Measurements from ENCODE around the gene MRPL52.
A peak's percentile ranks its signal among the peaks of the same experiment; 100 is the strongest.

The MRPL52 gene

GRCh38 chr14:22861651-22862050, 32.0 kb downstream of the MRPL52 start:
- TF ChIP-seq, protein P1, sequence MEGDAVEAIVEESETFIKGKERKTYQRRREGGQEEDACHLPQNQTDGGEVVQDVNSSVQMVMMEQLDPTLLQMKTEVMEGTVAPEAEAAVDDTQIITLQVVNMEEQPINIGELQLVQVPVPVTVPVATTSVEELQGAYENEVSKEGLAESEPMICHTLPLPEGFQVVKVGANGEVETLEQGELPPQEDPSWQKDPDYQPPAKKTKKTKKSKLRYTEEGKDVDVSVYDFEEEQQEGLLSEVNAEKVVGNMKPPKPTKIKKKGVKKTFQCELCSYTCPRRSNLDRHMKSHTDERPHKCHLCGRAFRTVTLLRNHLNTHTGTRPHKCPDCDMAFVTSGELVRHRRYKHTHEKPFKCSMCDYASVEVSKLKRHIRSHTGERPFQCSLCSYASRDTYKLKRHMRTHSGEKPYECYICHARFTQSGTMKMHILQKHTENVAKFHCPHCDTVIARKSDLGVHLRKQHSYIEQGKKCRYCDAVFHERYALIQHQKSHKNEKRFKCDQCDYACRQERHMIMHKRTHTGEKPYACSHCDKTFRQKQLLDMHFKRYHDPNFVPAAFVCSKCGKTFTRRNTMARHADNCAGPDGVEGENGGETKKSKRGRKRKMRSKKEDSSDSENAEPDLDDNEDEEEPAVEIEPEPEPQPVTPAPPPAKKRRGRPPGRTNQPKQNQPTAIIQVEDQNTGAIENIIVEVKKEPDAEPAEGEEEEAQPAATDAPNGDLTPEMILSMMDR (IDR thresholded peaks at IDR 0.05; ENCODE audit: low read depth, low read length), result no peak
- no peak for TF ChIP-seq MYC (IDR thresholded peaks at IDR 0.05; ENCODE audit: low read depth, low read length)
- TF ChIP-seq MAX (IDR thresholded peaks at IDR 0.05; ENCODE audit: low read depth, low read length), result no peak
- TF ChIP-seq POLR2A (IDR thresholded peaks at IDR 0.05; ENCODE audit: extremely low read depth, insufficient read length), result no peak
- DNase-seq (ENCODE audit: low read depth), result no peak
- H3K4me3 ChIP-seq (ENCODE audit: low read depth, low read length), result no peak overlapping the region

- DNase-seq (ENCODE audit: low read depth), result no peak
- TF ChIP-seq, protein P1 (IDR thresholded peaks at IDR 0.05; ENCODE audit: low read depth, low read length), result no peak
- TF ChIP-seq MAX (IDR thresholded peaks at IDR 0.05; ENCODE audit: low read depth, low read length), result no peak
- no peak overlapping the region for H3K4me3 ChIP-seq (ENCODE audit: low read depth, low read length)
Measured at GRCh38 chr14:22864979-22865378, 35.3 kb downstream of the MRPL52 start.

DNA sequence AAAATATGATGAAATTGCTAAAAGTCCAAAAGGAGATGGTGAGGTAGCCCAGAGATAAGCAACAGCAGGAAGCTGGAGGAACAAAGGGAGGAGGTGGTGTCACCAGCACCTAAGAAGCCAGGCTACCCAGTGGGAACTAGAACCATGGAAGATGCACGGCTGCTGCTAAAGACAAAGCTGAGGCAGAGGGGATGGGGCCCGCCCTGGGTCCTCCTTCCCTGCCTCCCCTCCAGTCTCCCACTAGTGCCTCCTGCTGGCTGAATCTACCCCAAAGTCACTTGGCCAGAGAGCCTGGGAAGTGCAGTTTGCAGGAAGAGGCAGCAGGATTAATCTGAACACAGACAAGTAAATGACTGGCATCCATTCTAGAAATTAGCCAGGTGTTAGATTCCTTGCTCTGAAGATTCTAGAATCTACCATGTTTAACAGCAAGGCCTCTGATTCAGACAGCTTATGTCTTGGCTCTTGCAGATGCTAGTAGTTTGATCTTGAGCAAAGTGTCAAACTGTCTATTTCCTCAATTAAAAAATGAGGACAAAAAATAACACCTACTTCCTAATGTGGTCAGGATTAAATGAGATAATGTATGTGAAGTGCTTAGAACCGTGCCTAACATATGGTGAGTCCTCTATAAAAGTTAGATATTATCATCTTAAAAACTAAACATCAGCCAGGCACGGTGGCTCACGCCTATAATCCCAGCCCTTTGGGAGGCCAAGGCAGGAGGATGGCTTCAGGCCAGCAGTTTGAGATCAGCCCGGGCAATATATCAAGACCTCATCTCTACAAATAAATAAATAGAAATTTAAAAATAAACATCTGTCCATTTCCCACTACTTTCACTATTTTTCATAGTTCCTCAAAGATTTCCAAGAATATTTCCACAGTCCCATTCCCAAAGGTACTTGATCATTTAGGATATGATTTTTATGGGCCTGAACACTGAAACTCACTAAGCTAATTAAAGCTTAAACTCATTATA, 36.0 kb downstream of the MRPL52 start:
- TF ChIP-seq, protein P1 (IDR thresholded peaks at IDR 0.05; ENCODE audit: low read depth, low read length), result peak; percentile 28
- no peak for TF ChIP-seq MYC (IDR thresholded peaks at IDR 0.05; ENCODE audit: low read depth, low read length)
- no peak for DNase-seq (ENCODE audit: low read depth)

GRCh38 chr14:22866874-22867273, 37.2 kb downstream of the MRPL52 start:
- DNase-seq (ENCODE audit: low read depth), result no peak
- no peak overlapping the region for H3K4me3 ChIP-seq (ENCODE audit: low read depth, low read length)
- no peak for TF ChIP-seq MYC (IDR thresholded peaks at IDR 0.05; ENCODE audit: low read depth, low read length)
- TF ChIP-seq MAX (IDR thresholded peaks at IDR 0.05; ENCODE audit: low read depth, low read length), result no peak
- no peak for TF ChIP-seq POLR2A (IDR thresholded peaks at IDR 0.05; ENCODE audit: extremely low read depth, insufficient read length)
- TF ChIP-seq, protein P1 (IDR thresholded peaks at IDR 0.05; ENCODE audit: low read depth, low read length), result no peak

More for the DNA sequence above, 36.0 kb downstream of the MRPL52 start:
- no peak overlapping the region for H3K4me3 ChIP-seq (ENCODE audit: low read depth, low read length)

DNA sequence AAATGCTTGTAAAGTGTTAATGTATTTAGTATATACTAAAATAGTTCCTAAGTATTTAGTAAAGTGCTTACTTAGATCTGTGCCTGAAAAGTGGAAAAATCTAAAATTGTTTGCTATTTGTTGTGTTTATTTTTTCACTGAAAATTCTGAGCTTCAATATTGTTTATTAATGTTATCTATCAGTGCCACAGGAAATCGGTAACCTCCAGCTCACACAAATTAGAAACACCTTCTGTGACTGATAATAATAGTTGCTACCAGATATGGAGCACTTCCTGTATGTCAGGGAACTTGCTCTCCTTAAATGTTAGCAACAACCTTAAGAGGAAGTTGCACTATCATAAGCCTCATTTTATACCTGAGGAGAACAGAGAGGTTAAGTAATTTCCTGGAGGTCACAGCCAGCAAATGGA, 41.1 kb downstream of the MRPL52 start:
- TF ChIP-seq MAX (IDR thresholded peaks at IDR 0.05; ENCODE audit: low read depth, low read length), result 0 out of 2 replicates have a peak, but pooled peaks have one; percentile 13
- TF ChIP-seq, protein P1 (IDR thresholded peaks at IDR 0.05; ENCODE audit: low read depth, low read length), result no peak
- H3K4me3 ChIP-seq (ENCODE audit: low read depth, low read length), result peak overlapping the region; percentile 69
- DNase-seq (ENCODE audit: low read depth), result no peak
